Karpas-422 (cell line): ENCODE data around the gene MGMT. TPM values are rescaled to one million over a fixed set of nuclear protein-coding genes. Genes with fewer than 3 reads are reported as not detected.

ENCODE experiments used
- DNase-seq: peaks from one replicate; pipeline ENCODE4 v3.0.0-alpha.2; 2015
- H2AFZ ChIP-seq: fragments of 200-600 bp; sonication (generic); 2 replicates; pipeline ENCODE4 v1.6.1; 2014; ENCODE audit warnings: antibody characterized with exemption, low read length, mixed read lengths
- H3K27ac ChIP-seq: fragments of 200-600 bp; sonication (generic); 2 replicates; pipeline ENCODE4 v1.5.1; 2014; ENCODE audit warnings: mild to moderate bottlenecking, low read length, moderate library complexity
- H3K27me3 ChIP-seq: fragments of 200-600 bp; sonication (generic); 2 replicates; pipeline ENCODE4 v1.6.1; 2014; ENCODE audit warnings: low read length, mixed read lengths
- H3K36me3 ChIP-seq: fragments of 200-600 bp; sonication (generic); 2 replicates; pipeline ENCODE4 v1.6.1; 2014; ENCODE audit warnings: low read length, mixed read lengths; ENCODE audit not compliant: insufficient read depth
- H3K4me1 ChIP-seq: fragments of 200-600 bp; sonication (generic); 2 replicates; pipeline ENCODE4 v1.6.1; 2014; ENCODE audit warnings: mild to moderate bottlenecking, low read length, mixed read lengths
- H3K4me2 ChIP-seq: fragments of 200-600 bp; sonication (generic); 2 replicates; pipeline ENCODE4 v1.6.1; 2014; ENCODE audit warnings: low read length, low read depth, mild to moderate bottlenecking; ENCODE audit not compliant: poor library complexity, severe bottlenecking
- H3K4me3 ChIP-seq: fragments of 200-600 bp; sonication (generic); 2 replicates; pipeline ENCODE4 v1.5.1; 2014; ENCODE audit warnings: mild to moderate bottlenecking, antibody characterized with exemption, low read length, mixed read lengths
- H3K79me2 ChIP-seq: fragments of 200-600 bp; sonication (generic); 2 replicates; pipeline ENCODE4 v1.6.1; 2014; ENCODE audit warnings: mild to moderate bottlenecking, low read length, mixed read lengths
- H3K9ac ChIP-seq: fragments of 200-600 bp; sonication (generic); 2 replicates; pipeline ENCODE4 v1.6.0; 2014; ENCODE audit warnings: low read length
- H3K9me2 ChIP-seq: fragments of 200-600 bp; sonication (generic), shearing (Covaris generic); replicated peaks from 2 replicates; pipeline ENCODE4 v1.6.0; 2014; ENCODE audit warnings: mild to moderate bottlenecking, low read length, moderate library complexity; ENCODE audit not compliant: insufficient read depth
- H3K9me3 ChIP-seq: fragments of 300-700, 200-600 bp; sonication (generic); 2 replicates; pipeline ENCODE4 v1.6.1; 2014; ENCODE audit warnings: low read length, mixed read lengths
- H4K20me1 ChIP-seq: fragments of 200-600 bp; sonication (generic); 2 replicates; pipeline ENCODE4 v1.6.1; 2014; ENCODE audit warnings: mild to moderate bottlenecking, antibody characterized with exemption, low read length, low read depth; ENCODE audit not compliant: insufficient read depth
- total RNA-seq: library from RNA; depleted of rRNA; stranded (reverse); fragments of >200 nt; shearing (Covaris generic); gene quantifications from 2 replicates; pipeline ENCODE4 v1.2.3, GENCODE V29; 2014; ENCODE audit warnings: low replicate concordance

The MGMT gene
- total RNA-seq, 1 experiment from 2014 or later = 22.5 TPM

GRCh38 chr10:129744134-129745111 is 277.4 kb downstream of the MGMT start:
- Histone ChIP-seq H3K9ac (no peak overlapping the region), H3K36me3 (no peaks in the 10 kb centered on the region), H3K79me2 (no peaks in the 10 kb centered on the region), H4K20me1 (no peaks in the 10 kb centered on the region), H3K9me2 (no peaks in the 10 kb centered on the region), H2AFZ (no peak overlapping the region), H3K27me3 (no peaks in the 10 kb centered on the region), H3K4me2 (no peak overlapping the region), H3K9me3 (peaks cover 29% of the 10 kb centered on the region), H3K4me1 (no peaks in the 10 kb centered on the region), H3K4me3 (no peak overlapping the region), H3K27ac (no peak overlapping the region)
- no peak for DNase-seq

GRCh38 chr10:129745186-129745750 is 278.2 kb downstream of the MGMT start:
- H3K27ac ChIP-seq = no peak overlapping the region
- H3K9ac ChIP-seq = no peak overlapping the region
- H3K79me2 ChIP-seq = no peaks in the 10 kb centered on the region
- no peaks in the 10 kb centered on the region for H3K4me1 ChIP-seq
- H3K4me2 ChIP-seq = no peak overlapping the region
- H2AFZ ChIP-seq = no peak overlapping the region
- no peaks in the 10 kb centered on the region for H3K27me3 ChIP-seq
- H3K4me3 ChIP-seq = no peak overlapping the region
- DNase-seq = no peak
- H3K9me3 ChIP-seq = peaks cover 30% of the 10 kb centered on the region
- H4K20me1 ChIP-seq = no peaks in the 10 kb centered on the region
- H3K36me3 ChIP-seq = no peaks in the 10 kb centered on the region
- no peaks in the 10 kb centered on the region for H3K9me2 ChIP-seq

- Histone ChIP-seq H3K4me2 (no peak overlapping the region), H3K27me3 (no peaks in the 10 kb centered on the region), H2AFZ (no peak overlapping the region), H3K4me1 (no peaks in the 10 kb centered on the region), H4K20me1 (no peaks in the 10 kb centered on the region), H3K9ac (no peak overlapping the region), H3K4me3 (no peak overlapping the region), H3K9me3 (peaks cover 15% of the 10 kb centered on the region), H3K27ac (no peak overlapping the region), H3K36me3 (no peaks in the 10 kb centered on the region), H3K79me2 (no peaks in the 10 kb centered on the region), H3K9me2 (no peaks in the 10 kb centered on the region)
- no peak for DNase-seq
Measured at GRCh38 chr10:129754211-129755050, 287.4 kb downstream of the MGMT start.

- H3K36me3 ChIP-seq = no peaks in the 10 kb centered on the region
- peaks cover 10% of the 10 kb centered on the region for H3K9me3 ChIP-seq
- no peak overlapping the region for H3K9ac ChIP-seq
- H3K4me1 ChIP-seq = no peaks in the 10 kb centered on the region
- H3K4me2 ChIP-seq = no peak overlapping the region
- no peak for DNase-seq
- H3K27me3 ChIP-seq = no peaks in the 10 kb centered on the region
- no peak overlapping the region for H3K27ac ChIP-seq
- H3K9me2 ChIP-seq = no peaks in the 10 kb centered on the region
- H3K79me2 ChIP-seq = no peaks in the 10 kb centered on the region
- H4K20me1 ChIP-seq = no peaks in the 10 kb centered on the region
- H2AFZ ChIP-seq = no peak overlapping the region
- H3K4me3 ChIP-seq = no peak overlapping the region
Measured at GRCh38 chr10:129755158-129755591, 288.1 kb downstream of the MGMT start.

- Histone ChIP-seq H3K79me2 (no peaks in the 10 kb centered on the region), H3K27ac (no peak overlapping the region), H3K36me3 (no peaks in the 10 kb centered on the region), H3K4me3 (no peak overlapping the region), H4K20me1 (no peaks in the 10 kb centered on the region), H3K9me2 (no peaks in the 10 kb centered on the region), H2AFZ (no peak overlapping the region), H3K9ac (no peak overlapping the region), H3K4me2 (no peak overlapping the region), H3K27me3 (no peaks in the 10 kb centered on the region), H3K4me1 (no peaks in the 10 kb centered on the region), H3K9me3 (peaks cover 6% of the 10 kb centered on the region)
- no peak for DNase-seq
Measured at GRCh38 chr10:129755621-129756020, 288.6 kb downstream of the MGMT start.

GRCh38 chr10:129756912-129757901 is 290.2 kb downstream of the MGMT start:
- peaks cover 10% of the 10 kb centered on the region for H3K9me3 ChIP-seq
- no peak overlapping the region for H2AFZ ChIP-seq
- no peaks in the 10 kb centered on the region for H3K36me3 ChIP-seq
- no peak overlapping the region for H3K4me2 ChIP-seq
- H3K27me3 ChIP-seq = no peaks in the 10 kb centered on the region
- no peaks in the 10 kb centered on the region for H3K4me1 ChIP-seq
- no peak overlapping the region for H3K4me3 ChIP-seq
- H3K9ac ChIP-seq = no peak overlapping the region
- H4K20me1 ChIP-seq = no peaks in the 10 kb centered on the region
- H3K27ac ChIP-seq = no peak overlapping the region
- no peak for DNase-seq
- no peaks in the 10 kb centered on the region for H3K79me2 ChIP-seq
- H3K9me2 ChIP-seq = no peaks in the 10 kb centered on the region

GRCh38 chr10:129758207-129759021 is 291.4 kb downstream of the MGMT start:
- Histone ChIP-seq H3K9me3 (peaks cover 12% of the 10 kb centered on the region), H3K79me2 (no peaks in the 10 kb centered on the region), H2AFZ (no peak overlapping the region), H3K4me1 (no peaks in the 10 kb centered on the region), H3K27me3 (no peaks in the 10 kb centered on the region), H3K4me2 (no peak overlapping the region), H3K9ac (no peak overlapping the region), H3K27ac (no peak overlapping the region), H3K9me2 (no peaks in the 10 kb centered on the region), H4K20me1 (no peaks in the 10 kb centered on the region), H3K4me3 (no peak overlapping the region), H3K36me3 (no peaks in the 10 kb centered on the region)
- no peak for DNase-seq
